ES-I3 (cell line): ENCODE data around the gene VWF.

ENCODE experiments used
- H3K36me3 ChIP-seq: 2 replicates; pipeline ENCODE4 v1.6.1; 2013; ENCODE audit warnings: mild to moderate bottlenecking, low read length, control low read depth, moderate library complexity; ENCODE audit not compliant: insufficient read depth
- H3K4me1 ChIP-seq: 2 replicates; pipeline ENCODE4 v1.6.1; 2013; ENCODE audit warnings: mild to moderate bottlenecking, control low read depth, low read length; ENCODE audit not compliant: insufficient read depth
- H3K9ac ChIP-seq: 2 replicates; pipeline ENCODE4 v1.6.1; 2013; ENCODE audit warnings: low read depth, mild to moderate bottlenecking, low read length, moderate library complexity
- H3K9me3 ChIP-seq: 2 replicates; pipeline ENCODE4 v1.6.1; 2013; ENCODE audit warnings: mild to moderate bottlenecking, low read length, moderate library complexity; ENCODE audit not compliant: control insufficient read depth, insufficient read depth

Gene VWF

GRCh38 chr12:5927732-5928516 lies 196.5 kb downstream of the VWF start:
- no peaks in the 10 kb centered on the region for H3K36me3 ChIP-seq
- H3K4me1 ChIP-seq = no peaks in the 10 kb centered on the region
- H3K9ac ChIP-seq = no peak overlapping the region
- H3K9me3 ChIP-seq = no peaks in the 10 kb centered on the region

DNA sequence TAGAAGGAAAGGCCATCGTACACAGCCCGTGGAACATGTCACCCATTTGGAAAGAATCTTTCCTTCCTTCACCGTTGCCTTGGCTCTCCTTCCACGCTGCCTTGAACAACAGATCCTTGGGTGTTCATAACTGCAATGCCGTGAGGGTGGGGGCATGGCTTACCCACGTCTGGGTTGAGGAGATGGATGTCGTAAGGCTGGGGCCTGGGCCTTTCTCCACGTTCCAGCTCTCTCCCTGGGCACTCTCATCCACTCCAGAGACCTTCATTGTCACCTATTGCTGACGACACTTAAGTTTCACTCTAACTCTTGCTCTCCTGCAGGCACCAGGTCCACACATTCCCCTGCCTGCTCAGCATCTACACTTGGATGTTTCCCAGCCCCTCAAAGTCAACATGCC lies 198.8 kb downstream of the VWF start:
- Histone ChIP-seq H3K9me3 (no peaks in the 10 kb centered on the region), H3K36me3 (no peaks in the 10 kb centered on the region), H3K9ac (no peak overlapping the region), H3K4me1 (no peaks in the 10 kb centered on the region)

- Histone ChIP-seq H3K9me3 (no peaks in the 10 kb centered on the region), H3K36me3 (no peaks in the 10 kb centered on the region), H3K9ac (no peak overlapping the region), H3K4me1 (no peaks in the 10 kb centered on the region)
Measured at GRCh38 chr12:5924342-5924741, 200.1 kb downstream of the VWF start.

- H3K9ac ChIP-seq = no peak overlapping the region
- H3K36me3 ChIP-seq = no peaks in the 10 kb centered on the region
- H3K9me3 ChIP-seq = no peaks in the 10 kb centered on the region
- no peaks in the 10 kb centered on the region for H3K4me1 ChIP-seq
Measured at GRCh38 chr12:5923751-5924150, 200.7 kb downstream of the VWF start.

GRCh38 chr12:5923043-5923605 lies 201.3 kb downstream of the VWF start:
- Histone ChIP-seq H3K9me3 (no peaks in the 10 kb centered on the region), H3K9ac (no peak overlapping the region), H3K36me3 (no peaks in the 10 kb centered on the region), H3K4me1 (no peaks in the 10 kb centered on the region)

DNA sequence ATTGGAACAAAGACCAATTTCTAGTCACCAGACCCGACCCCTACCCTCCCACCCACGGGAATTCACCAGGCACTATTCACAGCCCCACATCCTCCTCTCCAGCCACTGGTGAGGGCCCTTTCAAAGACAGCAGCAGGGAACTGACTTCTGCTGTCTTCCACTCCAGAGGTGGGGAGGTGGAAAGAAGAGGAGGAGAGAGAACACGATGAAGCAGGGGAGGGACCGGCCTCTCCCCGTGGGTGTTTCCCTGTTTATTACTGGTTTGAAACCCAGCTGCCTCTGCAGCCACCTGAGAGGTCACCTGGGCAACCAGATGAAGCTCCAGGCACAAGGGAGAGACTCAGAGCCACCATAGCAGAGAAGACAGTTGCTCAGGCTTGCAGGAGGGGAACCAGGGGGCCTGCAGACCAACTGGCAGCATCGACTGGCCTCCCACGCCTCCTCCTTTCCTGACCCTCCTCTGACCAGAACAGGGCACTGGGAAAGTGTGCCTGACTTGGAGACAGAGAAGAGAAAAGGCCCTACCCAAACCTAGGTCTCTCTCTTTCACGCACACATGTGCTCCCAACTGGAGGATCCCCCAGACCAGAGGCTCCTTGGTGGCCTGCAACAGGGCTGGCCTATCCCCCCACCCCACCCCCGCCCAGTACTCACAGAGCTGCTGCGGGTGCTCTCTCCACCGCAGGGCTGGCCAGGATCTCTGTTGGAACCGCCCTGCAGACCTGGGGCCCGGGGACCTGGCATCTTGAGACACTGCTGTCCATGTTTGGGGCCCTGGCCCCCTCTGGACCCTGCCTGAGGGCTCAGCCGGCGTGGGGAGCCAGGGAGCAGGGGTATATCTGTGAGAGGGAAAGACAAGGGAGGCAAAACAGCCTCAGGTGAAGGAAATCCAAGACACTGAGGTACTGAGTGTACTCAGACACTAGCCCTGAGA lies 202.2 kb downstream of the VWF start:
- Histone ChIP-seq H3K4me1 (no peaks in the 10 kb centered on the region), H3K36me3 (no peaks in the 10 kb centered on the region)

GRCh38 chr12:5921027-5921909 lies 203.2 kb downstream of the VWF start:
- Histone ChIP-seq H3K36me3 (no peaks in the 10 kb centered on the region), H3K4me1 (no peaks in the 10 kb centered on the region), H3K9me3 (no peaks in the 10 kb centered on the region), H3K9ac (no peak overlapping the region)

More for the DNA sequence above, 202.2 kb downstream of the VWF start:
- H3K9ac ChIP-seq = no peak overlapping the region
- H3K9me3 ChIP-seq = no peaks in the 10 kb centered on the region

DNA sequence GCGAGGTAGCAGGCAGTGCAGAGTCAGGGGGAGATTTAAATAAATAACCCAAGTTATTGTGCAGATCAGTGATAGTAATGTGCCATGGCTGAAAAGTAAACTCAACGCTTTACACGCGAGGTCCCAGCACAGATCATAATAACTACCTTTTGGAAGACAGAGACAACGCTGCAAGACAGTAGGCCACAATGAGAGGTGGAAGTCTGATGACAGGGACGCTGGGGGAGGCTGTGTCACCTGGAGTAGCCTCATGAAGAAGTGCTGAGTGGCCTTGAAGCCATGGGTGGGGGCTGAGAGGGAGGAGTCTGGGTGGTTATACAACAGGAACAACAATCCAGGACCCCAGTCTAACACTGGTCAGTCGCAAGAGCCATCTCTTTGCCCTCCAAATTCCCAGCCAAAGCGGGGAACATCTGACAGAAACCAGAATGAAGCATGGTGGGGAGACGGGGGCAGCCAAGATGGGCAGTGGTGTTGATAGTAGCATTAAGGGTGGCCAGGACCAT lies 207.6 kb downstream of the VWF start:
- no peaks in the 10 kb centered on the region for H3K4me1 ChIP-seq

DNA sequence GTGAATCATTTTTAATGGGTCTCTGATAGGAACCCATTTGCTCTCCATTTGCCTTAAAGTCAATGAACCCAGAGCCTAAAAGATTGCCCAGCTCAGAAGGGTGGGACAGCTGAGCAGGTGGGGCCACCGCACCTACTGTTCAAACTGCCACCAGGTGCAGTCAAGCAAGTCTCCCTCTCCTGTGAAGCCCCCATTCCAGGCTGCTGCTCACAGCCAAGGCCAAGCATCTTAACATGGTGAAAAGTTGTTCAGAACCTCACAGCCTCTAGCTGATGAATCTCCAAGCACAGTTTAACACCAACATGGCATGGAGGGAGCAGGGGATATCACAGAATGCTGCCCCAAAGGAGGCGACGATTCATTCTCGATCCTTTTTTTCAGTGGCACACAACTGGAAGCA lies 209.0 kb downstream of the VWF start:
- H3K9ac ChIP-seq = no peak overlapping the region
- H3K4me1 ChIP-seq = no peaks in the 10 kb centered on the region
- no peaks in the 10 kb centered on the region for H3K9me3 ChIP-seq
- no peaks in the 10 kb centered on the region for H3K36me3 ChIP-seq

More for the DNA sequence above, 207.6 kb downstream of the VWF start:
- H3K36me3 ChIP-seq = no peaks in the 10 kb centered on the region
- no peak overlapping the region for H3K9ac ChIP-seq
- H3K9me3 ChIP-seq = no peaks in the 10 kb centered on the region

GRCh38 chr12:5914387-5915149 lies 209.9 kb downstream of the VWF start:
- no peaks in the 10 kb centered on the region for H3K36me3 ChIP-seq
- no peaks in the 10 kb centered on the region for H3K4me1 ChIP-seq
- H3K9me3 ChIP-seq = no peaks in the 10 kb centered on the region
- no peak overlapping the region for H3K9ac ChIP-seq

DNA sequence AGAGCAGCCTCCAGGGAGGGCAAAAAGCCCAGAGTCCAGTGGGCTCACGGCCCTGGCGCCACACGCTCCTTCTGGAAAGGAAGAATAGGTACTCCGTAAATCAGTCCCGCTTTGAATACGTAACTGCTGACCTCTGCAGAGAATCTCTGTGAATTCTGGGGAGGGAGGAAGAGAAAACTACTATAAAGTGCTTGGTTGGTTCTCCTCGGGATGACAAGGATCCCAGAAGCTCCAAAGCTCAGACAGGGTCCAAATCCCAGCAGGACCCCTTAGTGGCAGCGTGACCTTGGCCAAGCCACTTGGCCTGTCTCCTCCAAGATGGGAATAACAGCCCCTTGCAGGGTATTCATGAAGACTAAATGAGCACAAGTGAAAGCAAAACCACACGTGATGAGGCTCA lies 211.1 kb downstream of the VWF start:
- Histone ChIP-seq H3K4me1 (no peaks in the 10 kb centered on the region), H3K9ac (no peak overlapping the region), H3K36me3 (no peaks in the 10 kb centered on the region), H3K9me3 (no peaks in the 10 kb centered on the region)

- no peak overlapping the region for H3K9ac ChIP-seq
- no peaks in the 10 kb centered on the region for H3K4me1 ChIP-seq
- no peaks in the 10 kb centered on the region for H3K9me3 ChIP-seq
- H3K36me3 ChIP-seq = no peaks in the 10 kb centered on the region
Measured at GRCh38 chr12:5912437-5913334, 211.8 kb downstream of the VWF start.
